ENCODE measurements around the gene PRG2. TPM values are rescaled to one million over a fixed set of nuclear protein-coding genes. Genes with fewer than 3 reads are reported as not detected.

The PRG2 gene
- total RNA-seq, 4 donors from 2014 or later: 0.36 to 1.8 TPM; not detected in 2

- Histone ChIP-seq H3K4me1 (peaks cover 15% of the 10 kb centered on the region), H3K4me3 (no peak overlapping the region), H3K9me3 (no peaks in the 10 kb centered on the region), H3K27me3 (no peaks in the 10 kb centered on the region), H3K27ac (no peak overlapping the region), H3K36me3 (no peaks in the 10 kb centered on the region)
- TF ChIP-seq, protein P1, sequence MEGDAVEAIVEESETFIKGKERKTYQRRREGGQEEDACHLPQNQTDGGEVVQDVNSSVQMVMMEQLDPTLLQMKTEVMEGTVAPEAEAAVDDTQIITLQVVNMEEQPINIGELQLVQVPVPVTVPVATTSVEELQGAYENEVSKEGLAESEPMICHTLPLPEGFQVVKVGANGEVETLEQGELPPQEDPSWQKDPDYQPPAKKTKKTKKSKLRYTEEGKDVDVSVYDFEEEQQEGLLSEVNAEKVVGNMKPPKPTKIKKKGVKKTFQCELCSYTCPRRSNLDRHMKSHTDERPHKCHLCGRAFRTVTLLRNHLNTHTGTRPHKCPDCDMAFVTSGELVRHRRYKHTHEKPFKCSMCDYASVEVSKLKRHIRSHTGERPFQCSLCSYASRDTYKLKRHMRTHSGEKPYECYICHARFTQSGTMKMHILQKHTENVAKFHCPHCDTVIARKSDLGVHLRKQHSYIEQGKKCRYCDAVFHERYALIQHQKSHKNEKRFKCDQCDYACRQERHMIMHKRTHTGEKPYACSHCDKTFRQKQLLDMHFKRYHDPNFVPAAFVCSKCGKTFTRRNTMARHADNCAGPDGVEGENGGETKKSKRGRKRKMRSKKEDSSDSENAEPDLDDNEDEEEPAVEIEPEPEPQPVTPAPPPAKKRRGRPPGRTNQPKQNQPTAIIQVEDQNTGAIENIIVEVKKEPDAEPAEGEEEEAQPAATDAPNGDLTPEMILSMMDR (IDR thresholded peaks at IDR 0.05): no peak
- TF ChIP-seq EP300 (IDR thresholded peaks at IDR 0.05) (no peak), POLR2AphosphoS5 (IDR thresholded peaks at IDR 0.05) (no peak), POLR2A (IDR thresholded peaks at IDR 0.05) (no peak)
- DNase-seq (ENCODE audit: low spot score in 2 of 2): no peak
- WGBS: 95% methylated on average over 10 of the region's 10 CpGs
These were observed 45.6 kb downstream of the PRG2 start for GRCh38 chr11:57344826-57345225.

DNA sequence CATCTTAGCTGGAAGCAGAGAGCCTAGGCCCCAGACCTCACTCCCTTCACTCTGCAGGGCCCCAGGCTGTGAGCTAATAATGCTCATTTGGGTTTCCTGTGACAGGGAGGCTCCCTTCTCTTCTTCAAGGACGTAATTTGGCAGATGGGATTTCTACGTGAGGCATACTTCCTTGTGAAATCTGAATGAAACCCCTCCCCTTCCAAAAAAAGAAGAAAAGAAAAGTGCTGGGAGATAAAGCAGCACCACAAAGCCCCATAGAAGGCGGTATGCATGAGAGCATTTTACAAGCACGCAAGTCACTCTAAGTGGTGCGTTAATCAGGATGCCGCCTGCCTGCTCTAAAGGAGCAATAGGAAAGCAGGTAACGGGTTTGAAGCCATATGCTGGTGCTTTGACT, 46.6 kb downstream of the PRG2 start:
- DNase-seq (ENCODE audit: low spot score in 2 of 2): no peak
- Histone ChIP-seq H3K9me3 (no peaks in the 10 kb centered on the region), H3K4me3 (no peak overlapping the region), H3K27ac (no peak overlapping the region), H3K4me1 (peaks cover 19% of the 10 kb centered on the region), H3K36me3 (no peaks in the 10 kb centered on the region), H3K27me3 (no peaks in the 10 kb centered on the region)
- TF ChIP-seq POLR2AphosphoS5 (IDR thresholded peaks at IDR 0.05) (no peak), POLR2A (IDR thresholded peaks at IDR 0.05) (no peak), EP300 (IDR thresholded peaks at IDR 0.05) (no peak)
- TF ChIP-seq, protein P1 (IDR thresholded peaks at IDR 0.05): no peak
- WGBS: 64% methylated on average over 7 of the region's 7 CpGs

- WGBS: 41% methylated on average over 11 of the region's 11 CpGs
- Histone ChIP-seq H3K9me3 (no peaks in the 10 kb centered on the region), H3K4me3 (no peak overlapping the region), H3K27me3 (no peaks in the 10 kb centered on the region), H3K27ac (no peak overlapping the region), H3K36me3 (no peaks in the 10 kb centered on the region), H3K4me1 (peaks cover 19% of the 10 kb centered on the region)
- no peak for DNase-seq (ENCODE audit: low spot score in 2 of 2)
- TF ChIP-seq, protein P1 (IDR thresholded peaks at IDR 0.05): no peak
- TF ChIP-seq POLR2A (IDR thresholded peaks at IDR 0.05) (no peak), EP300 (IDR thresholded peaks at IDR 0.05) (no peak), POLR2AphosphoS5 (IDR thresholded peaks at IDR 0.05) (no peak)
These were observed 47.7 kb downstream of the PRG2 start for GRCh38 chr11:57342702-57343101.

GRCh38 chr11:57341250-57341808, 49.1 kb downstream of the PRG2 start:
- Histone ChIP-seq H3K9me3 (no peaks in the 10 kb centered on the region), H3K4me1 (peaks cover 22% of the 10 kb centered on the region), H3K36me3 (no peaks in the 10 kb centered on the region), H3K4me3 (no peak overlapping the region), H3K27me3 (no peaks in the 10 kb centered on the region), H3K27ac (no peak overlapping the region)
- no peak for TF ChIP-seq EP300 (IDR thresholded peaks at IDR 0.05)
- TF ChIP-seq POLR2AphosphoS5 (IDR thresholded peaks at IDR 0.05): no peak
- TF ChIP-seq POLR2A (IDR thresholded peaks at IDR 0.05): no peak
- TF ChIP-seq, protein P1 (IDR thresholded peaks at IDR 0.05): no peak
- DNase-seq (ENCODE audit: low spot score in 2 of 2): no peak
- WGBS: 81% methylated on average over 6 of the region's 6 CpGs

DNA sequence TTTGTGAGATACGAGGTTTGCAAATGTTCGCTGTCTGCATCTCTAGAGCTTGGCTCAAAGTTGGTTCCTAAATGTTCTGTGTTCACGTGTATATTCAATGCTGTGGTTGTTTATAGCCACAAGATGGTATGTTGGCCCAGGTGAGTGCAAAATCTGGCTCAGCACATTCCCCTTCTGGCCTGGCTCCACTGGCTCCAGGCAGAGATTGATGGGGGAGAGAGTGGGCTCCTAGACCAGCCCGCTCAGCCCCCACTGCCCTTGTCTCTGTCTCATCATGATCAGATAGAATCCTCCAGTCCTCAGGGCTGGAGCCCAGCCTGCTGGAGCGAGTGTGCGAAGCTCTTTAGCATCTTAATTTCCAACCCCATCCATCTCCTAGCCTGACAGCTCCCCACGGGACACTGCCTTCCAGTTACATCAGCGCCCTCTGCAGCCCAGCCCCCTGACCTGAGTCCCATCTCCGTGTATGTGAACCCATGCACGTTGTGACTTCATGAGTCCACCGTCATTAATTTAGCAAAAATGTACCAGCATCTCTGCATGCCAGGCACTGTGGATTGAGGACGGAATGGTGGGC, 50.3 kb downstream of the PRG2 start:
- no peak overlapping the region for H3K4me3 ChIP-seq
- H3K27ac ChIP-seq: no peak overlapping the region
- no peak for DNase-seq (ENCODE audit: low spot score in 2 of 2)
- 32% methylated on average over 10 of the region's 12 CpGs for WGBS
- no peak for TF ChIP-seq POLR2A (IDR thresholded peaks at IDR 0.05)
- no peak for TF ChIP-seq POLR2AphosphoS5 (IDR thresholded peaks at IDR 0.05)
- TF ChIP-seq, protein P1 (IDR thresholded peaks at IDR 0.05): no peak
- no peak for TF ChIP-seq EP300 (IDR thresholded peaks at IDR 0.05)
- peaks cover 21% of the 10 kb centered on the region for H3K4me1 ChIP-seq
- H3K27me3 ChIP-seq: no peaks in the 10 kb centered on the region
- no peaks in the 10 kb centered on the region for H3K9me3 ChIP-seq
- H3K36me3 ChIP-seq: no peaks in the 10 kb centered on the region
